ENCODE data around the gene ZNF184.

ZNF184 gene

DNA sequence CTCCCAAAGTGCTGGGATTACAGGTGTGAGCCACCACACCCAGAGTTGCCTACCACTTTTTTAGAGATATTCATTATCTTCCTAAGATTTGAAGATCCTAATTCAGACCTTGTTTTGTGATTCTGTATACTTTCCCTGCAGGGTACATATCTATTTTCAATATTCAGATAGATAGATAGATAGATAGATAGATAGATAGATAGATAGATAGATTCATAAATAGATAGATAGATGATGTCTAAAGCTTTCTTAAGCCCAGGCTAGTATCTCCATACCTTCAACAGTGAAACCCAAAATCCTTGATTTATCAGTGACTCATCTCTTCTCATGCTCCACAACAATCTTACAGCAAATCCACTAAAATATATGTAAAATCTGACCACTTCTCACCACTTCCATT lies 53.5 kb downstream of the ZNF184 start:
- no peak for DNase-seq

DNA sequence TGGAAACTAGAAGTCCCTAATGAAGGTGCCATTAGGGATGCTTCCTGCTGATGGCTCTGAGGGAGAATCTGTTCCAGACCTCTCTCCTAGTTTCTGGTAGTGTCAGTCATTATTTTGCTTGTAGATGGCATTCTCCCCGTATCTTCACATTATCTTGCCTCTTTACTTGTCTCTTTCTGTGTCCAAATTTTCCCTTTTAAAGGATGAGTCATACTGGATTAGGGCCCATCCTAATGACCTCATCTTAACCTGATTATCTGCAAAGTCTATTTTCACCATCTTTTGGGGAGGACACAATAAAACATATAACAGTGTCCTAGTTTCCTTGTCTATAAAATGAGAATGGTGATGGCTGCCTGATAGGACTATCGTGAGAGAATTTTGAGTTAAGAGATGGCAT lies 57.0 kb downstream of the ZNF184 start:
- no peak for DNase-seq

DNA sequence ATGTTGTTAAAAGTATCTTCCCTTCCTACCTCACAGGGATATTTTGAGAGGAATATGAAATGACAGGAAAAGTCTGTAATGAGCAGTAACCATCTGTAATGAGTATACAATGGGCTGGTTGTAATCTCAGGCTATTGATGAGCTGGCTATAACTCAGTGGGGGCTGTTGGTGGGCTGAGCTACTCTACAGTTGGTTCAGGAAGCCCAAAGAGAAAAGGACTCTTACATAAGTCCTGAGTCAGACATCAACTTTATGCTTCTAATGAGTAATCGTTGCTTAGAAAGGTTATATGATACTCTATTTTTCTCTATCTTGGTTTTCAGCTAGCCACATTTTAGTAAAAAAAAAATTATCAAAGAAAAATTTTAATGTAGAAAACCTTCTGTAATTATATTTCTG lies 57.9 kb downstream of the ZNF184 start:
- no peak for DNase-seq

GRCh38 chr6:27414300-27414699 lies 58.6 kb downstream of the ZNF184 start:
- no peak for DNase-seq

- DNase-seq = no peak
Observed at GRCh38 chr6:27407153-27407814, 65.6 kb downstream of the ZNF184 start.

- DNase-seq = no peak
Observed at GRCh38 chr6:27406085-27406484, 66.8 kb downstream of the ZNF184 start.

DNA sequence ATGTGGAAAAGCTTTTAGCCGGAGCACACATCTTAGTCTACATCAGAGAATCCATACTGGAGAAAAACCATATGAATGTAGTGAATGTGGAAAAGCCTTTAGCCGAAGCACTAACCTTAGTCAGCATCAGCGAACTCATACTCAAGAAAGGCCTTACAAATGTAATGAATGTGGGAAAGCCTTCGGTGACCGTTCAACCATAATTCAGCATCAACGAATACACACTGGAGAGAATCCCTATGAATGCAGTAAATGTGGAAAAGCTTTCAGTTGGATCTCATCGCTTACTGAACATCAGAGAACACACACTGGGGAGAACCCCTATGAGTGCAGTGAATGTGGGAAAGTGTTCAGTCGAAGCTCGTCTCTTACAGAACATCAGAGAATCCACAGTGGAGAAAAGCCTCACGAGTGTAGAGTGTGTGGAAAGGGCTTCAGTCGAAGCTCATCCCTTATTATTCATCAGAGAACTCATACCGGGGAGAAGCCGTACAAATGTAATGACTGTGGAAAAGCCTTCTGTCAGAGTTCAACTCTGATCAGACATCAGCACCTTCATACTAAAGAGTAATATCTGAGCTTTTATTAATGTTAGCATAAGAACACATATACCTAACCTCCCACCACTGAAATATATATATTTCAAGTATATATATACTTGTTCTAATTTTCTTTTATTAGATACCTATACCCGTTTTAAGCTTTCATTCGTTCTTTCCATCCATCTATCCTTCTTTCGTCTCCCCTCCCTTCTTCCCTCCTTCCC lies 71.8 kb downstream of the ZNF184 start:
- DNase-seq = no peak

Data from activated CD8-positive, alpha-beta memory T cell treated with anti-CD3 and anti-CD28 coated beads for 24 hours (primary cell).